ENCODE measurements around the gene PARVG.

PARVG gene

GRCh38 chr22:44246615-44247326 is 66.0 kb downstream of the PARVG start:
- in situ Hi-C loops (cut with MboI; ENCODE audit: low sequenced_read_pairs, unreplicated experiment), result no loop called here

GRCh38 chr22:44247346-44247745 is 66.6 kb downstream of the PARVG start:
- DNase-seq (ENCODE audit: low spot score), result no peak
- no peak for TF ChIP-seq CTCF (IDR thresholded peaks at IDR 0.05; ENCODE audit: borderline replicate concordance, control extremely low read depth, extremely low read depth, insufficient read depth, missing control alignments)
- in situ Hi-C loops (cut with MboI; ENCODE audit: low sequenced_read_pairs, unreplicated experiment), result no loop called here

More at GRCh38 chr22:44246615-44247326, 66.0 kb downstream of the PARVG start:
- DNase-seq (ENCODE audit: low spot score), result no peak
- no peak for TF ChIP-seq CTCF (IDR thresholded peaks at IDR 0.05; ENCODE audit: borderline replicate concordance, control extremely low read depth, extremely low read depth, insufficient read depth, missing control alignments)

GRCh38 chr22:44247923-44248892 is 67.5 kb downstream of the PARVG start:
- TF ChIP-seq CTCF (IDR thresholded peaks at IDR 0.05; ENCODE audit: borderline replicate concordance, control extremely low read depth, extremely low read depth, insufficient read depth, missing control alignments), result no peak
- in situ Hi-C loops (cut with MboI; ENCODE audit: low sequenced_read_pairs, unreplicated experiment), result no loop called here
- DNase-seq (ENCODE audit: low spot score), result no peak

DNA sequence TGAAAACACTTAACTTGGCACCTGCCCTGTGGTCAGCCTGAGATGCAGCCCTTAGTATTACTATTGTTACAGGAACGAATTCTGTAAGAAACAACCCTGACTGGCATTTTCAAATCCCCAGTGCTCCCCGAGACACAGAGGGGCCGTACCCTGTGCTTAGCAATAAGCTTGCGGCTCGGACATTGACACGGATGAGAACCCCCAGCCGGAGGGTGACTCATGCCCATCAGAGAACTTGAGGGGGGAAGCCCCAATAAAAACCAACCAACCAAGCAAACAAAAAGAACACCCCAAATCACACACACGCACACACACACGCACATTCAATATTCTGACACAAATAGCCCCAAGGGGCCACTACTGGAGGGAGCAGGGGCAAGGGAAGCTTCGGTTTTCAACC is 68.2 kb downstream of the PARVG start:
- in situ Hi-C loops (cut with MboI; ENCODE audit: low sequenced_read_pairs, unreplicated experiment), result no loop called here
- TF ChIP-seq CTCF (IDR thresholded peaks at IDR 0.05; ENCODE audit: borderline replicate concordance, control extremely low read depth, extremely low read depth, insufficient read depth, missing control alignments), result no peak
- DNase-seq (ENCODE audit: low spot score), result no peak

GRCh38 chr22:44249376-44250147 is 68.8 kb downstream of the PARVG start:
- in situ Hi-C loops (cut with MboI; ENCODE audit: low sequenced_read_pairs, unreplicated experiment), result no loop called here
- TF ChIP-seq CTCF (IDR thresholded peaks at IDR 0.05; ENCODE audit: borderline replicate concordance, control extremely low read depth, extremely low read depth, insufficient read depth, missing control alignments), result no peak
- DNase-seq (ENCODE audit: low spot score), result no peak

- TF ChIP-seq CTCF (IDR thresholded peaks at IDR 0.05; ENCODE audit: borderline replicate concordance, control extremely low read depth, extremely low read depth, insufficient read depth, missing control alignments), result no peak
- no peak for DNase-seq (ENCODE audit: low spot score)
- in situ Hi-C loops (cut with MboI; ENCODE audit: low sequenced_read_pairs, unreplicated experiment), result no loop called here
These were observed 74.1 kb downstream of the PARVG start for GRCh38 chr22:44254811-44255210.
